ENCODE data around the gene PLAAT1.

PLAAT1 gene

DNA sequence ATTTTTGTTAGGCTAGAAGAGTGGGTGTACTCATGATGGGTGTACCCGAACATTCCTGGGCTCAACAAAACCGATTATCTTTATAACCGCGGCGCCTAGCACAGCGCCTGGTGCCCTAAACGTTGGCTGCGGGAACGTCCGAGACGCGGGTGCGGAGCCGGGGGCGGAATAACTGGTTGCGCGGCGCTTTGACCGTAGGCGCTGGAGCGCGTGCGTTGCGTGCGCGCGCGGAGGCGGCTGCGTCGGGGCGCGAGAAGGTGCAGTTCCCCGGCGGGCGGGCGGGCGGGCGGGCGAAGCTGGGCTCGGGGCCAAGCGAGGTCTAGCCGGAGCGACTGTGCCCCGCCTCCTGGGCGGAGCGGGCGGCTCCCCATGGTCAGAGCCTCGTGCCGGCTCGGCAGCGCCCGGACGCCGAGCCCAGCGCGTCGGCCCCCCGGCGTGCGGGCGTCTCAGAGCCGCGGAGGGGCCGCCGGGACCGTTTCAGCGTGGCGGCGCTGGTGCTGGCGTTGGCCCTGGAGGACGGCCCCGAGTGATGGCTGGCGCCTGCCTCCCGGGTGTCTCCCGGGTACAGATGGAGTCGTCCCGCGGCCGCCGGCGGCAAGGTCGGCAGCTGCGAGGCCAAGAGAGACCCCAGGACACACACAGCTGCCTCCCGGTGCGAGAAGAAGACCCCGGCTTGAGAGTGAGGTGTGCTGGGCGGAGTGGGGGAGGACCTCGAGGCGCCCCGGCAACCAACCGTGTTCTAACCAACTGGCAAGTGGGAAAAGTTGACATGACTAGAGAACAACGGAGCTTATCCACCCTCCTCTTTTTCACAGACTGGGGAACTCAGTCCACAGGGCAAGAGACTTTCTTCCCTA lies at the start of gene PLAAT1:
PLAAT1 (plus strand) TSS at position 373 of the 857 bp plus-strand sequence. CDS start 14,429 bp downstream, outside the sequence.
- TF ChIP-seq, protein P1, sequence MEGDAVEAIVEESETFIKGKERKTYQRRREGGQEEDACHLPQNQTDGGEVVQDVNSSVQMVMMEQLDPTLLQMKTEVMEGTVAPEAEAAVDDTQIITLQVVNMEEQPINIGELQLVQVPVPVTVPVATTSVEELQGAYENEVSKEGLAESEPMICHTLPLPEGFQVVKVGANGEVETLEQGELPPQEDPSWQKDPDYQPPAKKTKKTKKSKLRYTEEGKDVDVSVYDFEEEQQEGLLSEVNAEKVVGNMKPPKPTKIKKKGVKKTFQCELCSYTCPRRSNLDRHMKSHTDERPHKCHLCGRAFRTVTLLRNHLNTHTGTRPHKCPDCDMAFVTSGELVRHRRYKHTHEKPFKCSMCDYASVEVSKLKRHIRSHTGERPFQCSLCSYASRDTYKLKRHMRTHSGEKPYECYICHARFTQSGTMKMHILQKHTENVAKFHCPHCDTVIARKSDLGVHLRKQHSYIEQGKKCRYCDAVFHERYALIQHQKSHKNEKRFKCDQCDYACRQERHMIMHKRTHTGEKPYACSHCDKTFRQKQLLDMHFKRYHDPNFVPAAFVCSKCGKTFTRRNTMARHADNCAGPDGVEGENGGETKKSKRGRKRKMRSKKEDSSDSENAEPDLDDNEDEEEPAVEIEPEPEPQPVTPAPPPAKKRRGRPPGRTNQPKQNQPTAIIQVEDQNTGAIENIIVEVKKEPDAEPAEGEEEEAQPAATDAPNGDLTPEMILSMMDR (conservative IDR thresholded peaks at IDR 0.05; ENCODE audit: low read length) = no peak
- peak within 1 kb of the TSS; percentile 34 for H3K4me3 ChIP-seq (ENCODE audit: low read length)
- DNase-seq (ENCODE audit: low read depth) = peak; percentile 17

DNA sequence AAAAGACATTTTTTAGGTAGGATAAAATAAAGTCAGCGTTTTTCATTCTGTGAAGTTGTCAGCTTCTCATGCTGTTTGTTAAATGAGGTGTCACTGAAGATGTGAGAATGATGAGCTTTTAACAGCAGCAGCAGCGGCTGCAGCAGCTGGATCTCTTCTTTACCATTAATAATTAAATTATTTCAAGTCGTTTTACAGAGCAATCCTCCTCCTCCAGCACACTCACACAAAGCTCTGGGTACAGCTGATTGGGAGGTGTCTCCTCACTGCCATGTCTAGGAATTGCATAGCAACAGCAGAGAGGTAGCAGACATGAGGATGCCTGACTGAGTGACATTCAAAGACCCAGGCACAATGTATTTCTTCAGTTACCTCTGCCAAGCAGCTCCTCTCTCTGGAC lies 46.7 kb upstream of the PLAAT1 start:
- TF ChIP-seq, protein P1 (conservative IDR thresholded peaks at IDR 0.05; ENCODE audit: low read length) = no peak
- no peak overlapping the region for H3K4me3 ChIP-seq (ENCODE audit: low read length)
- DNase-seq (ENCODE audit: low read depth) = no peak

DNA sequence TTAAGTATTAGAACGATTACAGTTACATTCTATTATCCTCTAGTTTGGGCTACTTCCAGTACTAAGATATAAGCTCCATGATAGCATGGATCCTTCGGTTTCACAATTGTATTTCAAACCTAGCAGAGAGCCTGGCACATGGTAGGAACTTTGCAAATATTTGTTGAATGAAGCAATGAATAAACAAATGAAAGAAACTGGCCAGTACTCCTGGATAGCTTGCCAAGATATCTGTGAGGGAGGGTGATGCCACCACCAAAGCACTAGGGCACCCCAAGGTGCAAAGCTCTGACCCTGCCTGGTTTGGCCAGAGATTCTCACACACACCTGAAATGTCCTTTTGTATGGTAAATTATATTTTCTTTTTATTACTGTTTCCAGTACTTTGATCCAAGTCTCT lies 44.3 kb upstream of the PLAAT1 start:
- TF ChIP-seq, protein P1 (conservative IDR thresholded peaks at IDR 0.05; ENCODE audit: low read length) = no peak
- H3K4me3 ChIP-seq (ENCODE audit: low read length) = no peak overlapping the region
- DNase-seq (ENCODE audit: low read depth) = no peak

DNA sequence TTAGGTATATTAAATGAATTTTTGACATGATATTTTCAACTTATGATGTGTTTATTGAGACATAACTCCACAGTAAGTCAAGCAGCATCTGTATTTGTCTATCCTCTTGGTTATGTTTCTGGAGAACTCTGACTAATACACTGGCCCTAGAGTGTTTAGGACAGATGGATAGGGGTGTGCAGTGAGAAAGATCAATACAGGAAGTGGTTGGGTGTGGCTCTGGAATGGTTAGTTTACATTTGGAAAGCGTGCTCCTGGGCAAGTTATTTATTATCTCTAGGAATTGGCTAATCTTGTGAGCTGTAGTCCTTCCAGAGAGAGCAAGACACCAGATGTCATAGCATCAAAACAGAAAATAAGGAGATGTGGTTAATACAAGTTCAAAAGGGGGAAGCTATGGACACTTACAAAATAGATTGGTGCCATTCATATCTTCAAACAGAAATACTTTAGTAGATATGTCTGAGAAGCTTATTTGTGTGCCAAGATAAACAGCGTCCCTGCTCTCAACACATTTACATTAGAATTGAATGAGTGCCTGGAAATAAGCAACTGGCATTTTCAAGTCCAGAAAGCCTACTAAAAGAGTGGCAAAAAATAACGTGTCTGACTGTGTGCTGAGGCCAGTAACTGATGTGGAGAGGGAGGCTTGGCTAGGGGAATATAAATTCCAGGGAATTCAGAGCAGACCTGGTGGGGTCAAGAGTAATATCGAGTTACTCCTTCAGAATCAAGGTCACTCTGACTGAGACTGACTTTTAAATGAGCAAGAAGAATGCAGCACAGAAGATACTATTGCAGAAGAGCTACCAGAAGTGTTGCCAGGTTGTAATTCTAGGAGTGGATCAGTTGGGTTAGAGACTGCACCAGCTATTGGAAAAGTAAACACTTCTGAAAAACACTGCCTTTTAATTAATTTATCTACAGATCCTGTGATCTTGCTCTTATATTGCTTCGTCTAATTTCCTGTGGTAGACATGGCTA lies 33.4 kb upstream of the PLAAT1 start:
- TF ChIP-seq, protein P1 (conservative IDR thresholded peaks at IDR 0.05; ENCODE audit: low read length) = no peak
- DNase-seq (ENCODE audit: low read depth) = no peak
- H3K4me3 ChIP-seq (ENCODE audit: low read length) = no peak overlapping the region

DNA sequence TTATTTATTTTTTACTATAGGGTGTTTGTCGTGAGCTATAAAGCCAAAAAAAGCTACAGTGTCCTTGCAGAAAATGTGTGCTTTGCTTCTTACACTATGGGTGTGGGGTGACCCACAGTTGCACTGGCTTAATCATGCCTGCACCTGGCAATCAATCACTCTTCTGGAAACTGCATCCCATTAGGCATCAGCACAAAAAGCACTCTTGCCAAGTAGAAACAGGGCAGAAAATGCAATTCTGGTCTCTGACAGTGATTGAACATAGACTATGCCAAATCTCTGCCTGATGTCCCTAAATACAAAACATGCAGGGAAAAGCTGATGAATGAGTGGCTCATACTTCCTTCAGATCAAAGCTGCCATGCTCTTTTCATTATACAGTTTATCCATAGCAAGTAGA lies 30.4 kb upstream of the PLAAT1 start:
- no peak for DNase-seq (ENCODE audit: low read depth)
- no peak overlapping the region for H3K4me3 ChIP-seq (ENCODE audit: low read length)
- TF ChIP-seq, protein P1 (conservative IDR thresholded peaks at IDR 0.05; ENCODE audit: low read length) = no peak

DNA sequence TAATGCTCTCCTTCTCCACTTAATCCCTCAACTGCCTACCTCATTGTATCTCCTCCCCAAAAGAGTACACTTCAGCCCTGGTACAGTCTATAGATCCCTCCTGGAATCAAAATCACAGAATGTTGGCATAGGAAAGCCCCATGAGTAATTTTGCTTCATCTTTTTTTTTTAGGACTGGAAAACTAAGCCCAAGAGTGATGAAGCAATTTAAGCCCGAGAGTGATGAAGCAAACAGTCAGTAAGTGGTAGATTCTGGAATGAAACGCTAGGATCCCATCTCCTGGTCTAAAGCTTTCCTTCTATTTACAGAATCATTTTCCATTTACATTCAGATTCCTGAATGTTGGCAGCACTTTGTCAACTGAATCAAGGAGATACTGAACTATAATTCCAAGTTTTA lies 29.8 kb upstream of the PLAAT1 start:
- no peak overlapping the region for H3K4me3 ChIP-seq (ENCODE audit: low read length)
- TF ChIP-seq, protein P1 (conservative IDR thresholded peaks at IDR 0.05; ENCODE audit: low read length) = no peak
- no peak for DNase-seq (ENCODE audit: low read depth)
